GM18499 (cell line): ENCODE measurements around the gene COPG1.
A peak's percentile ranks its signal among the peaks of the same experiment; 100 is the strongest.
"Not testable (repeated sequence)": the region's sequence is repeated elsewhere in the genome, so short reads cannot be mapped to it uniquely, and the experiment has no call there.

Experiments
- ATAC-seq: cut with Tn5 transposase; IDR thresholded peaks from one replicate; pipeline ENCODE4 v1.9.1; 2021; ENCODE audit warnings: moderate number of reproducible peaks; ENCODE audit not compliant: insufficient read depth, unreplicated experiment

COPG1 gene, protein sequence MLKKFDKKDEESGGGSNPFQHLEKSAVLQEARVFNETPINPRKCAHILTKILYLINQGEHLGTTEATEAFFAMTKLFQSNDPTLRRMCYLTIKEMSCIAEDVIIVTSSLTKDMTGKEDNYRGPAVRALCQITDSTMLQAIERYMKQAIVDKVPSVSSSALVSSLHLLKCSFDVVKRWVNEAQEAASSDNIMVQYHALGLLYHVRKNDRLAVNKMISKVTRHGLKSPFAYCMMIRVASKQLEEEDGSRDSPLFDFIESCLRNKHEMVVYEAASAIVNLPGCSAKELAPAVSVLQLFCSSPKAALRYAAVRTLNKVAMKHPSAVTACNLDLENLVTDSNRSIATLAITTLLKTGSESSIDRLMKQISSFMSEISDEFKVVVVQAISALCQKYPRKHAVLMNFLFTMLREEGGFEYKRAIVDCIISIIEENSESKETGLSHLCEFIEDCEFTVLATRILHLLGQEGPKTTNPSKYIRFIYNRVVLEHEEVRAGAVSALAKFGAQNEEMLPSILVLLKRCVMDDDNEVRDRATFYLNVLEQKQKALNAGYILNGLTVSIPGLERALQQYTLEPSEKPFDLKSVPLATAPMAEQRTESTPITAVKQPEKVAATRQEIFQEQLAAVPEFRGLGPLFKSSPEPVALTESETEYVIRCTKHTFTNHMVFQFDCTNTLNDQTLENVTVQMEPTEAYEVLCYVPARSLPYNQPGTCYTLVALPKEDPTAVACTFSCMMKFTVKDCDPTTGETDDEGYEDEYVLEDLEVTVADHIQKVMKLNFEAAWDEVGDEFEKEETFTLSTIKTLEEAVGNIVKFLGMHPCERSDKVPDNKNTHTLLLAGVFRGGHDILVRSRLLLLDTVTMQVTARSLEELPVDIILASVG

DNA sequence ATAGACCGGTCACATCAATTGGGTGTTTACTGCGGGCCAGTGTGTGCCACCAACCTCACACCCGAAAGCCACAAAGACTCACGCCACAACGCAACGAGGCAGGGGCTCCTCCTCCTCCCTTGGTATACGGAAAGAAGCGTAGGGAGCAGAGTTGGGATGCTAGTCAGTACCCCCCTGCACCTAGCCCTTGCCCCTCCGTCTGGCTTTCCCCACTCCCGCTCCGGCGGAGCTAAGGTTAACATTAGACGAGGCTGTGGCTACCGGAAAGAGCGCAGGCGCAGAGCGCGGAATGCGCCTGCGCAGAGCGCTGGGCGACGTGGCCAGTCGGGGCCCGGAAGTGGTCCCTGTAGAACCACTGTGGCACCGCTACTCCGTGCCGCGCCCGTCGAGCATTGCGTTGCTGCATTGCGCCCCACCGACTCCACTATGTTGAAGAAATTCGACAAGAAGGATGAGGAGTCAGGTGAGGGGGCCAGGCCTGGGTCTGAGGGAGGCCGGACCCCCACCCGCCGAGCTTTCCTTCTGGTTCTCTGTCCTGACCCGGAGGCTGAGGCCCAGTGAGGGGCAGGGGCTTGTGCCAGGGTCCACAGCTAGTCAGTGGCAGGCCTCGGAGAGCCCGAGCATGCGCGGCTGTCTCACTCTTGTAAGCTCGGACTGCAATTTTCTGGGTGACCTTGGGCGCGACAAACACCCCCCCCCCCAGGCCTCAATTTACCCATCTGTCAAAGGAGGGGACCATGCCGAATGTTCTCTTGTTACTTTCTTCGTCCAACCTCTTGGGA is at the start of gene COPG1:
COPG1 (plus strand) TSS at position 323 of the 782 bp plus-strand sequence; CDS start at position 427, 104 bp downstream.
- no peak for ATAC-seq

DNA sequence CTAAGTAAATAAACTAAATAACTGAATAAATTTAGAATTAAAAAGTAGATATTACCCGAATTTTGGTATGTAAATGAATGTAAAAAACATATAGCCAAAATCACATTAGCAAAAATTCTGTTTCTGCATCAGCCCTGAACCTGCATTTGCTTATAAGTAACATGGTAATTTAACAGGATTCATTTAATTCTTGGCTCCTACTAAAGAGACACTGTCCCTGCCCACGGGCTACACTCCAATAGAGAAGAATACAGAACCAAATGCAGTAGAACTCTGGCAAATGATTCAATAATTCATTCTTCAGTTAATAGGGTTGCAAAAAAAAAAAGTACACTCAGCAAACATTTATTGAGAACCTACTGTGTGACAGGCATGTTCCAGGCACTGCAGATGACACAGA is 44.9 kb upstream of the COPG1 start:
- no peak for ATAC-seq

DNA sequence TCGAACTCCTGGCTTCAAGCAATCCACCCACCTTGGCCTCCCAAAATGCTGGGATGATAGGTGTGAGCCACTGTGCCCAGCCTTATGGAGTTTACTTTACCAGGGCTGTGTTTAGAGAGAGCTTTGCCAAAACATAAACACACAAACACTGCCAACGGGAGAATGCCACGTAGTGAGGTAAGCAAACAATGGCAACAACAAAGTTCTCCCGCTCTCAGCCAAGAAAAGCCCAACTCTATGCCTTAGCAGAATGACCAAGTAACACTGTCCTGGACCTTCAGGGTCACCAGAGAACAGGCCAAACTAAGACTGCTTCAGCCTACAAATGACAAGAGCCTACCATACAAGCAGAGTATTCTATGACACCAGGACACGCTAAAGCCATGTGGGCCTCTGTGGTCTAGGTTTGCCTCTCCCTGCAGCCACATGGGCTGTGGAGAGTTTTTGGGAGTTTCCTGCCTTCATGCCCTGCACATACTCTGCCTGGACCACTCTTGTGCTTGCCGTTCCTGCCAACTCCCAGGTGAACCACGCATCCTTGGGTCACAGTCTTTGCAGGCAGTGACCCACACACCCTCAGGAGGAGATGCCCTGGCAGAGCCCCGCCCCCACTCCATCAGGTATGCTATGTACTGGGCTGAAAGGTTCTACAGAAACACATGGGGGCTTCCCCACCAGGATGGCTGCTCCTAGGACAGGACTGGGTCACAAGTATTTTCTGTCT is 44.1 kb upstream of the COPG1 start:
- ATAC-seq, result no peak

DNA sequence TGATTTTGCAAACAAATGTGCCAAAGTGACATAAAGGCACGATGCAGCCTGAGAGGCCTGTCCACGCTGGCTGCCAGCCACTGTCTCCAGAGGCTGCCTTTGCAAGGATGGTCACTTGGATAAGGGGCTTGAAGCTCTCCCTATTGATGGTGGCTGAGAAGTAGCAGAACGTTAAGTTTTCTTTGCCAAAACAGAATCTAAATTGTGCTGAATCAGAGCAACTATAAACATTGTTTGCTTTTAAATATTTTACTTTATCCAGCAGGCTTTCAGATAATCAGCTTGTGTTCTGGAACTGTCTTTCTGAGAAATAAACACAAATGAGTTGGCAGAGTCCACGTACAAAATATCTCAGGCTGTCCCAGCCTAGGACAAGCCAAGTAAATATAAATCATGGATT is 41.9 kb upstream of the COPG1 start:
- ATAC-seq, result no peak

DNA sequence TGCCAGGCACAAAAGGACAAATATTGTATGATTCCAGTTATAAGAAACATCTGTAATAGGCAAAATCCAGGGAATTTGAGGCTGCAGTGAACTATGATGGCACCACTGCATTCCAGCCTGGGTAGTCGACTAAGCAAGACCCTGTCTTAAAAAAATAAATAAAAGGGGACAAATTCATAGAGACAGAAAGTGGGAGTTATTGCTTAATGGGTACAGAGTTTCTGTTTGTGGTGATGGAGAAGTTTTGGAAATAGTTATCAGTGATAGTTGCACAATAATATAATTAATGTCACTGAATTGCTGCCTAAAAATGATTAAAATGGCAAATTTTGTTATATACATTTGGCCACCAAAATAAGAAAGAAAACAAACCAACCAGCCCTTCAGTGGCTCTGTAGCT is 38.1 kb upstream of the COPG1 start:
- no peak for ATAC-seq

DNA sequence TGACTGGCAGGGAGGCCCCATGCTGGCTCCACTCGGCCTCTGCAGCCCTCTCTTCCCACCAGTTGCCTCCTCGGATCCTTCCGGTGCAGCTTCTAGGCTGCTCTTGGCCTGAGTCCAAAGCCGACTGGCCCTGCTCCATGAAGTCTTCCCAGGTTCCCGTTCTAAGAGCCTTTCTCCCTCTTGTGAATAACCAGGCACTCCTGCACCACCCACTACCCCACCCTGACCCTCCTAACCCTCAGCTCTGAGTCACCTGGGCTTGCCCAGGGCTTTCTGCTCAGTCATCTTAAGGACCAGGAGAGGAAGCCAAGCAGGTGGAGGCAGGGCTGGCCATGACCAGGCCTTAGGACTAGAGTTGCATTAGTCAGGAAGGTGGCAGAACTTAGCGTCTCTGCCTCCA is 37.6 kb upstream of the COPG1 start:
- ATAC-seq, result no peak

DNA sequence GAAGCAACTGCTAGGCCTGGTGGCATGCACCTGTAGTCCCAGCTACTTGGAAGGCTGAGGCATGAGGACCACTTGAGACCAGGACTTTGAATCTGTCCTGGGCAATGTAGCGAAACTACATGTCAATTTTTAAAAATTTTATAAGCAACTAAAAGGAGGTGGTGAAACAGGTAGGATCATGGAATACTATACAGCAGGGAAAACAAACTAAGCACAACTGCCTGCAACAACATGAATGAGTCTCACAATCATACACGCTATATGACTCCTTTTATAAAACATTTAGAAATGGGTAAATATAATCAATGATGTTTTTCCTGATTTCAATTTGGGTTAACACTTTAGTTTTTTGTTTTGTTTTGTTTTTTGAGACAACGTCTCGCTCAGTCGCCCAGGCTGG is 36.2 kb upstream of the COPG1 start:
- no peak for ATAC-seq

DNA sequence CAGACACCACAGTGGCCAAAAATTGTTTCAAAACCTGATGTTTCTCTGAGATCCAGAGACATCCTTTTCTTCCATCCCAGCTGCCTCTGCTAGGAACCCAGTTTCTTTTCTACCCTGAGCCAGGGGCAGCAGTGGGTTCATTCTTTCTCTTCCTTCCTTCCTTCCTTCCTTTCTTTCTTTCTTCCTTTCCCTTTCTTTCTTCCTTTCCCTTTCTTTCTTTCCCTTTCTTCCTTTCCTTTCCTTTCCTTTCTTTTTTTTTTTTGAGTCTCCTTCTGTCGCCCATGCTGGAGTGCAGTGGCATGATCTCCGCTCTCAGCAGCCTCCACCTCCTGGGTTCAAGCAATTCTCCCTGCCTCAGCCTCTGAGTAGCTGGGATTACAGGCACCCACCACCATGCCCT is 30.7 kb upstream of the COPG1 start:
- no peak for ATAC-seq

DNA sequence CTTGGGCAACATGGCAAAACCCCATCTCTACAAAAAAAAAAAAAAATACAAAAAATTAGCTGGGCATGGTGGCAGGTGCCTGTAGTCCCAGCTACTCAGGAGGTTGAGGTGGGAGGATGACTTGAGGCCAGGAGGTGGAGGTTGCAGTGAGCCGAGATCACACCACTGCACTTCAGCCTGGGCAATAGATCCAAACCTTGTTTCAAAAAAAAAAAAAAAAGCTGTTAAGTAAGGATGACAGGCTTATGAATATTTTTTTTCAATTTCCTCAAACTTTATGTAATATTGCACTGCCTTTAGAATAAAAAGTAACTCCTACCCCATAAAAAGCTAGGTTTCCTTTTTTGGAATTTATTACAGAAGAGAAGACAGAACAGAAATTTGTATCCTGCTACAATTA is 25.0 kb upstream of the COPG1 start:
- ATAC-seq, result not testable (repeated sequence)

DNA sequence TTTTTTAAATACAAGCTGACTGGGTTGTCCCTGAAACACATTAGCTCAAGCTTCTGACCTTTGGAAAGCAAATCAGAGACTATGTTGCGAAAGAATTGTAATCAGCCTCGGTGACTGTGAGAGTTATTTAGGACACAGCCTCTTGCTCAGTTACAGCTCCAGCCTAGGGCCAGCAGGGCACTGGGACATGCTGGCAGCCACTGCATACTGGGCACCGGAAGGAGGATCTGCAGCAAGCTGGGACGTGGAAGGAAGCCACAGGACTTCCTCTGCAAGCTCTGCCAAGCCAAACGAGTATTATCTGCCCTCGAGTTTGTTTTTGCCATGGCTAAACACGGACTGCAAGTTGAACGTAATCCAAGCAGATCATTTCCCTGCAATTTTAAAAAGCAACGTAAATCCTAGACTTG is 24.4 kb upstream of the COPG1 start:
- ATAC-seq, result no peak

DNA sequence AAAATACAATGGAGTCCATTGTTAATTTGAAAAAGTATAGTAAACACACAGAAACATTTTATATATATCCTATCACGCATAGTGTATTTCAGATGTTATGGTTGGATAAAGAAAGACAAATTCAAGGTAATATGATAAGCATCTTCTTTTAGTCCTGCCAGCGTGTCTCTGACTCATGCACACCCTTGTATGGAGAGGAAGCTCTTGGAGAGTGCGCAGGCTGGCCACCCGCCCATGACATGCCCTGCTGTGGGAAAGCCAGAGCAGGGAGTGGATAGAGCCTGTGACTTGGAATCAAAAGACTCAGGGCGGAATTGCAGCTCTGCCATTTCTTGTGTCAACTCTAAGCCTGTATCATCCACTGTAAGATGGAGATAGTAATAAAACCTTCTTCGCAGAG is 23.0 kb upstream of the COPG1 start:
- ATAC-seq, result no peak

DNA sequence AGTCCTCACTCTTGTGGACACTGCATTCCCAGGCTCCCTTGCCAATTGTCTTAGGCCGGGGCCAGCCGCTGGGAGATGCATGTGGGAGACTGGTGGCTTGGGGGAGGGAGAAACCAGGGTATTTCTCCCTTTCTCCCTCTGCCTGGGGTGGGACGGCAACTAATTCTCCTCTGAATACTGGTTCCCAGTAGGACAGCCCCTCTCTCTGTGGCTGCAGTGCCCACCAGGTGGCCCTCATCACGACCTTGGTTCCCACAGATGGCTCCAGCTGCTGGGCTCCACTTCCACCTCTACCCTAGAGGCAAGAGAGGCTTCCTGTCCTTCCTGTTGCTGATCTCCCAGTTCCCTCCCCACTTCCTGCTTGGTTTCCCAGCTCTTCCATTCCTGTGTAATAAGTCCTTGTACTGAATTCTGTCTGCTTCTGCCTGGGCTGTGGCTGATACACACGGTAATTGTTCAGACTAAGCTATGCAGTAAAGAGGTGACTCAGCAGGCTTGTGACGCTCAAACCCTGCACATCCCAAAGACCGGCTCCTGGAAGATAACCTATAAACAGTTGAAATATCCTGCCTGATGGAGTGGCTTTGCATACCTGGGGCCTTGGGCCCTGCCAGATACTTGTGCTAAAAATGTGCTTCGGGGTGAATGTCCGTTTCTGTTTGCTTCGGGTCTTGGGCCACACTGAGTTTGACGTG is 20.4 kb upstream of the COPG1 start:
- ATAC-seq, result no peak

DNA sequence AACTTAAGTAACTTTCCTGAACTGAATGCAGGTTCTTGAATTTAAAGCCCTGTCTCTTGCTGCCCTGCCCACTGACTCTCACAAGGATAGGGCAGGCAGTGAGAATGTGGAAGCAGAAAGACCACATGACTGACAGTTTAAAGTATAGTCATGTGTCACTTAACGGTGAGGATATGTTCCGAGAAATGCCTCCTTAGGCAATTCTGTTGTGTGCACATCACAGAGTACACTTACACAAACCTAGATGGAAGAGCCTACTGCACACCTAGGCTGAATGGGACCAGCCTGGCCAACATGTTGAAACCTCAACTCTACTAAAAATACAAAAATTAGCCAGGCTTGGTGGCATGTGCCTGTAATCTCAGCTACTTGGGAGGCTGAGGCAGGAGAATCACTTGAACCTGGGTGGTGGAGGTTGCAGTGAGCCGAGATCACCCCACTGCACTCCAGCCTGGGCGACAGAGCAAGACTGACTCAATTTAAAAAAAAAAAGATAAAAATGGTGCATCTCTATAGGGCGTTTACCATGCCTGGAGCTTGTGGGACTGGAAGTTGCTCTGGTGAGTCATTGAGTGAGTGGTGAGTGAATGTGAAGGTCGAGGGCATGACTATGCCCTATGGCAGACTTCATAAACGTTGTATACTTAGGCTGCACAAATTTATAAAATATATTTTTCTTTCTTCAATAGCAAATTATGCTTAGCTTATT is 18.9 kb upstream of the COPG1 start:
- ATAC-seq, result no peak

DNA sequence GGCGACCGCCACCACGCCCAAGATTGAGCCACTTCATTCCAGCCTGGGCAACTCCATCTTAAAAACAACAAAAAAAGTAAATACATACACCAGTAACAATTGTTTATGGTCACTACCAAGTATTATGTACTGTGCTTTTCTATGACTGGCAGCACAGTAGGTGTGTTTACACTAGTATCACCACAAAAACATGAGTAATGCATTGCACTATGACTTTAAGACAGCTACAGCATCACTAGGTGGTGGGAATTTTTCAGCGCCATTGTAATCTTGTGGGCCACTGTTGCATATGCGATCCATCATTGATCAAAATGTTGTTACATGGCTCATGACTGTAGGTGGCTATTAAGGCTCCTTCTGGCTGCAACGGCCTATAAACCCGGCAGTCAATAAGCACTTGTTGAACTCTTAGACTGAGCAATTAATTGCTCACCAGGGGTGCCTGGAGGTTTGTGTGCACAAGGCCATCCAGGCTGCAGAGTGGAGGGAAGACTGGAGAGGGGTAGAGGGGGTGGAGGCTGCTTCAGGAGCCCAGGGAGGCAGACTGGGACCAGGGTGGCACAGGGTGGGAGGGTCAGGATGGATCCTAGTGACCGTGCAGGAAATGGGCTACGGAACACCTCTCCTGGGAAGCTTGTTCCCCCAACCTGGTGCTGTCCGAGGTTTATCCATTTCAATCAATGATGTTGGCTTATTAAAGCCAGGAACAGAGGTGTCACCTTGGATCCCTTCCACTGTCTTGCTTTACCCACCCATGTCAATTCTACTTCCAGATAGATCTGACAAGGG is 17.9 kb upstream of the COPG1 start:
- ATAC-seq, result no peak

DNA sequence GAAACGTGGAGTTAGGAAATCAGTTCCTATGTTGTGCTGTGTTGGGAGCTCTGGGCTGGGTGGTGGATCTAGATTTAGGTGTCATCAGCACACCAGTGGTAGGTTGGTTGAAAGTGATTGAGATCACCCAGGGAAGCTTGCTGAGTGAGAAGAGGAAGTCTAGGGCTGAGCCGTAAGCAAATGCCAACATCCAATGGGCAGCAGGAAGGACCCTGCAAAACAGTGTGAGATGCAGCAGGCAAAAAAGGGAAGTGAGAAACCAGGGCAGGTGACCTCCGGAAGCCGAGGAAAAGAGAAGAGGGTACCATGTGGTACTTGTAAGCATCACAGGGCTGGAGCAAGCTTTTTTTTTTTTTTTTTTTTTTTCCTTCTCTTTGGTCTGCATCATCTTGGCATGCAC is 15.9 kb upstream of the COPG1 start:
- peak; percentile 77 for ATAC-seq

DNA sequence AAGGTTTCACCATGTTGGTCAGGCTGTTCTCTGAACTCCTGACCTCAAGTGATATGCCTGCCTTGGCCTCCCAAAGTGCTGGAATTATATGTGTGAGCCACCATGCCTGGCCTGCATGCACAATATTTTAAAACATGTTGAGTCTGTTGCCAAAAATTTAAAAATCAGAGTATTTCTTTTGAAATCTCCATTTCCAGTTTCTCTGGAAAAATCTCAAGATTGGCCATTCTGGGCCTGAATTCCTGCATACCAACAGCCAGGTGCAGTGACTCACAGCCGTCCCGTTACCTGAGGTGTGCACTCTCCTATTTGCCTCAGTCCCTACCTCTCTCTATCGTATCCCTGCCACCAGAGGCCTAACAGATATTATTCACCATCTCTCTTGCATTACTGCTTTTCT is 15.0 kb upstream of the COPG1 start:
- ATAC-seq, result no peak

DNA sequence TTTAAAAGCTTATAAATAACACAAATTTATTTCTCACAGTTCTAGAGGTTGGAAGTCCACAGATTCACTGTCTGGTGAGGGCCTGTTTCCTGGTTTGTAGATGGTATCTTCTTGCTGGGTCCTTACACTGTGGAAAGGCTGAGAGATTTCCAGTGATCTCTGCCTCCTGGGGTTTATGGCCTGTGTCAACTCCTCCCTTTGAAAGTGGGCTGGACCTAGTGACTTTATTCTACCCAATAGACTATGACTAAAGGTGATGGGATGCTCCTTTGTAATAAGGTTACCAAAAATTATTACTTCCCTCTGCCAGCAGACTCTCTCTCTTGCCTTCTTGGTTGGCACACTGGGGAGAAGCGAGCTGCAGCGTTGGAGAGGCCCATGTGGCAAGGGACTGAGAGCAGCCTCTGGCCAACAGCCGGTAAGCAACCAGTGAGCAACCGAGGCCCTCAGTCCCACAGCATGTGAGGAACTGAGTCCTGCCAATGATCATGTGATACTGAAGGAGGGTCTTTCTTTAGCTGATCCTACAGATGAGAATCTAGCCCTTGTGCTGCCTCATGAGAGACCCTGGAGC is 14.0 kb upstream of the COPG1 start:
- no peak for ATAC-seq
